Measurements from ENCODE around the gene NBEA. TPM values are rescaled to one million over a fixed set of nuclear protein-coding genes. Genes with fewer than 3 reads are reported as not detected.

The NBEA gene
- total and polyA plus RNA-seq, 2 experiments from 2014 or later, result 2.6 to 12.3 TPM

- no peaks in the 10 kb centered on the region for H3K4me1 ChIP-seq (ENCODE audit: insufficient read depth)
- no peaks in the 10 kb centered on the region for H3K79me2 ChIP-seq
- H3K9me2 ChIP-seq (replicated peaks; ENCODE audit: insufficient read depth), result no peaks in the 10 kb centered on the region
- no peaks in the 10 kb centered on the region for H4K20me1 ChIP-seq (ENCODE audit: insufficient read depth, poor library complexity, severe bottlenecking)
- no peaks in the 10 kb centered on the region for H3K36me3 ChIP-seq (replicated peaks; ENCODE audit: insufficient read depth, low read depth)
- H2AFZ ChIP-seq, result no peak overlapping the region
- no peaks in the 10 kb centered on the region for H3K9me3 ChIP-seq (ENCODE audit: low read depth)
- DNase-seq (ENCODE audit: low spot score), result no peak
- H3K27ac ChIP-seq, result no peak overlapping the region
- WGBS (ENCODE audit: low lambda C conversion rate, missing lambda C conversion rate), result 74% methylated on average over 2 of the region's 2 CpGs
- no peak overlapping the region for H3K4me2 ChIP-seq
- no peaks in the 10 kb centered on the region for H3K27me3 ChIP-seq
- no peak for TF ChIP-seq EZH2 (IDR thresholded peaks at IDR 0.05; ENCODE audit: borderline replicate concordance)
- no peak overlapping the region for H3K4me3 ChIP-seq
Measured at GRCh38 chr13:35025314-35025713, 83.2 kb downstream of the NBEA start.

- H2AFZ ChIP-seq, result no peak overlapping the region
- no peak overlapping the region for H3K27ac ChIP-seq
- TF ChIP-seq EZH2phosphoT487 (IDR thresholded peaks at IDR 0.05; ENCODE audit: low read depth, severe bottlenecking, unreplicated experiment) (no peak), CTCF (IDR thresholded peaks at IDR 0.05; ENCODE audit: poor library complexity) (no peak), EZH2 (IDR thresholded peaks at IDR 0.05; ENCODE audit: borderline replicate concordance) (no peak)
- H3K4me3 ChIP-seq, result no peak overlapping the region
- no peaks in the 10 kb centered on the region for H4K20me1 ChIP-seq (ENCODE audit: insufficient read depth, poor library complexity, severe bottlenecking)
- no peaks in the 10 kb centered on the region for H3K36me3 ChIP-seq (replicated peaks; ENCODE audit: insufficient read depth, low read depth)
- no peak overlapping the region for H3K4me2 ChIP-seq
- H3K79me2 ChIP-seq, result peaks cover 2% of the 10 kb centered on the region
- no peak for DNase-seq (ENCODE audit: low spot score)
- H3K9me3 ChIP-seq (ENCODE audit: low read depth), result peaks cover 17% of the 10 kb centered on the region
- H3K4me1 ChIP-seq (ENCODE audit: insufficient read depth), result no peaks in the 10 kb centered on the region
- 96% methylated on average over 1 of the region's 1 CpG for WGBS (ENCODE audit: low lambda C conversion rate, missing lambda C conversion rate)
- H3K27me3 ChIP-seq, result no peaks in the 10 kb centered on the region
- H3K9me2 ChIP-seq (replicated peaks; ENCODE audit: insufficient read depth), result no peaks in the 10 kb centered on the region
Measured at GRCh38 chr13:35028338-35028867, 86.3 kb downstream of the NBEA start.

- WGBS (ENCODE audit: low lambda C conversion rate, missing lambda C conversion rate), result 89% methylated on average over 3 of the region's 3 CpGs
- Histone ChIP-seq H3K4me2 (no peak overlapping the region), H3K4me1 (ENCODE audit: insufficient read depth) (no peaks in the 10 kb centered on the region), H3K9me3 (ENCODE audit: low read depth) (no peaks in the 10 kb centered on the region), H4K20me1 (ENCODE audit: insufficient read depth, poor library complexity, severe bottlenecking) (no peaks in the 10 kb centered on the region), H3K27ac (no peak overlapping the region), H3K4me3 (no peak overlapping the region), H3K27me3 (no peaks in the 10 kb centered on the region), H3K9me2 (replicated peaks; ENCODE audit: insufficient read depth) (no peaks in the 10 kb centered on the region), H3K79me2 (peaks cover 3% of the 10 kb centered on the region), H2AFZ (no peak overlapping the region), H3K36me3 (replicated peaks; ENCODE audit: insufficient read depth, low read depth) (no peaks in the 10 kb centered on the region)
- TF ChIP-seq EZH2 (IDR thresholded peaks at IDR 0.05; ENCODE audit: borderline replicate concordance) (no peak), CTCF (IDR thresholded peaks at IDR 0.05; ENCODE audit: poor library complexity) (no peak), EZH2phosphoT487 (IDR thresholded peaks at IDR 0.05; ENCODE audit: low read depth, severe bottlenecking, unreplicated experiment) (no peak)
- DNase-seq (ENCODE audit: low spot score), result no peak
Measured at GRCh38 chr13:35039012-35039411, 96.9 kb downstream of the NBEA start.

- 99% methylated on average over 2 of the region's 2 CpGs for WGBS (ENCODE audit: low lambda C conversion rate, missing lambda C conversion rate)
- no peak overlapping the region for H2AFZ ChIP-seq
- no peaks in the 10 kb centered on the region for H3K36me3 ChIP-seq (replicated peaks; ENCODE audit: insufficient read depth, low read depth)
Measured at GRCh38 chr13:35046587-35046986, 104.5 kb downstream of the NBEA start.

More at GRCh38 chr13:35046587-35046986, 104.5 kb downstream of the NBEA start:
- H3K27me3 ChIP-seq, result no peaks in the 10 kb centered on the region
- no peaks in the 10 kb centered on the region for H3K79me2 ChIP-seq
- H4K20me1 ChIP-seq (ENCODE audit: insufficient read depth, poor library complexity, severe bottlenecking), result no peaks in the 10 kb centered on the region
- H3K9me3 ChIP-seq (ENCODE audit: low read depth), result no peaks in the 10 kb centered on the region
- DNase-seq (ENCODE audit: low spot score), result no peak
- no peaks in the 10 kb centered on the region for H3K9me2 ChIP-seq (replicated peaks; ENCODE audit: insufficient read depth)
- no peaks in the 10 kb centered on the region for H3K4me1 ChIP-seq (ENCODE audit: insufficient read depth)
- H3K4me3 ChIP-seq, result no peak overlapping the region
- H3K27ac ChIP-seq, result no peak overlapping the region
- H3K4me2 ChIP-seq, result no peak overlapping the region
- TF ChIP-seq CTCF (IDR thresholded peaks at IDR 0.05; ENCODE audit: poor library complexity) (no peak), EZH2 (IDR thresholded peaks at IDR 0.05; ENCODE audit: borderline replicate concordance) (no peak)

Data from hepatocyte (in vitro differentiated cells).